ENCODE data around the gene TEKT5.
A peak's percentile ranks its signal among the peaks of the same experiment; 100 is the strongest.

Gene TEKT5

GRCh38 chr16:10616756-10617640, 77.7 kb downstream of the TEKT5 start:
- TF ChIP-seq, protein P1, sequence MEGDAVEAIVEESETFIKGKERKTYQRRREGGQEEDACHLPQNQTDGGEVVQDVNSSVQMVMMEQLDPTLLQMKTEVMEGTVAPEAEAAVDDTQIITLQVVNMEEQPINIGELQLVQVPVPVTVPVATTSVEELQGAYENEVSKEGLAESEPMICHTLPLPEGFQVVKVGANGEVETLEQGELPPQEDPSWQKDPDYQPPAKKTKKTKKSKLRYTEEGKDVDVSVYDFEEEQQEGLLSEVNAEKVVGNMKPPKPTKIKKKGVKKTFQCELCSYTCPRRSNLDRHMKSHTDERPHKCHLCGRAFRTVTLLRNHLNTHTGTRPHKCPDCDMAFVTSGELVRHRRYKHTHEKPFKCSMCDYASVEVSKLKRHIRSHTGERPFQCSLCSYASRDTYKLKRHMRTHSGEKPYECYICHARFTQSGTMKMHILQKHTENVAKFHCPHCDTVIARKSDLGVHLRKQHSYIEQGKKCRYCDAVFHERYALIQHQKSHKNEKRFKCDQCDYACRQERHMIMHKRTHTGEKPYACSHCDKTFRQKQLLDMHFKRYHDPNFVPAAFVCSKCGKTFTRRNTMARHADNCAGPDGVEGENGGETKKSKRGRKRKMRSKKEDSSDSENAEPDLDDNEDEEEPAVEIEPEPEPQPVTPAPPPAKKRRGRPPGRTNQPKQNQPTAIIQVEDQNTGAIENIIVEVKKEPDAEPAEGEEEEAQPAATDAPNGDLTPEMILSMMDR (IDR thresholded peaks at IDR 0.05; ENCODE audit: low read depth, low read length) = no peak
- no peak overlapping the region for H3K4me3 ChIP-seq (replicated peaks in 1 of 2; ENCODE audit: low read depth in 2 of 2, low read length in 2 of 2)
- peak; percentile 16 to 73 for DNase-seq (ENCODE audit: low read depth in 2 of 2)

DNA sequence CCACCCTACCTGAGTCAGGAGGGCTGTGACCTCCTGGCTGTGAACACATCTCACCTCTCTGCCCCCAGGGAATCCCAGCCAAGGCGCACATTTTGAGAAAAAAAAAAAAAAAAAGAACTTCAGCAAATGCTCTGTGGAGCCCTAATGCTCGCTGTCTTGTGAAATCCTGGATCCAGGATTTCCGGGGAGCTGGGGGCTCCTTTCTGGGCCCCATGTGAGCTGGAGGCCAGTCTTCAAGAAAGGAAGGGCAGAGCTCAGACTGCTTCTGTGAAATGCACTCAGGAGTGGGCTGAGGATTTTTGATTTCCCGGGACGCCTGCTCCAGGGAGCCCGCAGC, 78.3 kb downstream of the TEKT5 start:
- no peak for DNase-seq (ENCODE audit: low read depth in 2 of 2)
- H3K4me3 ChIP-seq (replicated peaks in 1 of 2; ENCODE audit: low read depth in 2 of 2, low read length in 2 of 2) = no peak overlapping the region
- TF ChIP-seq, protein P1 (IDR thresholded peaks at IDR 0.05; ENCODE audit: low read depth, low read length) = no peak

GRCh38 chr16:10614685-10615084, 80.0 kb downstream of the TEKT5 start:
- no peak for DNase-seq (ENCODE audit: low read depth in 2 of 2)
- TF ChIP-seq, protein P1 (IDR thresholded peaks at IDR 0.05; ENCODE audit: low read depth, low read length) = no peak
- no peak overlapping the region for H3K4me3 ChIP-seq (replicated peaks in 1 of 2; ENCODE audit: low read depth in 2 of 2, low read length in 2 of 2)

DNA sequence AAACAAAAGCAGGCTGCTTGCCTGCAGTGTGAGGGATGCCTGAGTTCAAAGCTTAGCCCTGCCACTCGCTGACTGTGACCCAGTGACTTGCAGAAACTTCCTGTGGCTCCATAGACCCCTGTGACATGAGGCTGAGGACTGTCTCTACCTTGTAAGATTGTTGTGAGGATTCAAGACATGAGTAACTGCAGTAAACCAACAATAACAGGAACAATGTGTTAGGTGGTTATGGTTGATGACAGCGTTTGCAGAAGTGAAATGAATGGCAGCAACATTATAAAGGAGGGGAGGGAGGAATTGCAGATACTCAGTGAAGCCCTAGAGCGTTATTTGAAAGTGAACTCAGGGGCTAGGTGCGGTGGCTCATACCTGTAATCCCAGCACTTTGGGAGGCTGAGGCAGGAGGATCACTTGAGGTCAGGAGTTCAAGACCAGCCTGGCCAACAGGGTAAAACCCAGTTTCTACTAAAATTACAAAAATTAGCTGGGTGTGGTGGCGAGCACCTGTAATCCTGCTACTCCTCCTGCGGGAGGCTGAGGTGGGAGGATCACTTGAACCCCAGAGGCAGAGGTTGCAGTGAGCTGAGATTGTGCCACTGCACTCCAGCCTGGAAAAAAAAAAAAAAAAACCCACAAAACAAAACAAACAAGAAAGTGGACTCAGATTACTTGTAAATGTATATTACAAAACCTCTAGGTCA, 80.8 kb downstream of the TEKT5 start:
- DNase-seq (ENCODE audit: low read depth in 2 of 2) = no peak
- H3K4me3 ChIP-seq (replicated peaks in 1 of 2; ENCODE audit: low read depth in 2 of 2, low read length in 2 of 2) = no peak overlapping the region
- TF ChIP-seq, protein P1 (IDR thresholded peaks at IDR 0.05; ENCODE audit: low read depth, low read length) = no peak

- DNase-seq (ENCODE audit: low read depth in 2 of 2) = no peak
- TF ChIP-seq, protein P1 (IDR thresholded peaks at IDR 0.05; ENCODE audit: low read depth, low read length) = no peak
- no peak overlapping the region for H3K4me3 ChIP-seq (replicated peaks in 1 of 2; ENCODE audit: low read depth in 2 of 2, low read length in 2 of 2)
Observed at GRCh38 chr16:10612649-10613179, 82.0 kb downstream of the TEKT5 start.

DNA sequence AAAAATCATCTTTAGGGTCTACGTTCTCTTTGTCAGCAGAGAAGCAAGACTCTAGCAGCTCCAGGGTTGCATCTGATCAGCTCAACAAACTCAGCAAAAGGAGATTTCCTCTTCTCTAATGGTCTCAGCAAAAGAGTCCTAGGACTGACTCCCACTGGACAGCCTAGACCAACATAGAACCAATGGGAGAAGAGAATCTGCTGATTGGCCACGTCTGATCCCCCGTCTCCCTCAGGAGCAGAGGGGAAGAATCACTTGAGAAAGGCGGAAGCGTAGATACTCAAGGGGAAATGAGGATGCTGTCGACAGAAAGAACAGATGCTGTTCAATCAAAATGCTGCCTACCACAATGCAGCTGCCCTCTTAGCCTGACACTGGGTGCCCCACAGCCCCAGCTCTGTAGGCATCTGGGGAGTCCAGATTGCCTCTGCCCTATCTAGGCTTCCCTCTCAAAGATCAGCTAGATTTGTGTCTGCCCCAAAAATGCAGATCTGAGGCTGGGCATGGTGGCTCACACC, 82.8 kb downstream of the TEKT5 start:
- no peak overlapping the region for H3K4me3 ChIP-seq (replicated peaks in 1 of 2; ENCODE audit: low read depth in 2 of 2, low read length in 2 of 2)
- TF ChIP-seq, protein P1 (IDR thresholded peaks at IDR 0.05; ENCODE audit: low read depth, low read length) = no peak
- no peak for DNase-seq (ENCODE audit: low read depth in 2 of 2)
